CD4-positive, alpha-beta T cell treated with Interleukin-6 for 4 hours (primary cell): ENCODE data around the gene SPOPL.

Experiments used
- DNase-seq: peaks from one replicate; pipeline ENCODE4 v3.0.0-alpha.2; 2020; ENCODE audit warnings: mixed read lengths

Gene SPOPL

DNA sequence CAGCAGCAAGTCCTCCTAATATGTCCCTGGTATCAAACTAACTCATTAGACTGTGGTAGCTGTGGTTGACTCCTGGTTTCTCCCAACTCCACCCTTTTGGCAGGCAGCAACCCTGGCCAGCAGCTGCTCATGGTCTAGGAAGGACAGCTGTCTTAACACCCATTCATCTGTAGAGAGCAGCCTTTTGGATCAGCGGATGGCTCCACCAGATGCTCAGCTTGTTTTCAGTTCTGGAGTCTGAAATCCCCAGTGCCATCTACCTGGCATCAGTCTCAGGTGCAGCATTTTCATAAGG, 100.5 kb downstream of the SPOPL start:
- DNase-seq: no peak

DNA sequence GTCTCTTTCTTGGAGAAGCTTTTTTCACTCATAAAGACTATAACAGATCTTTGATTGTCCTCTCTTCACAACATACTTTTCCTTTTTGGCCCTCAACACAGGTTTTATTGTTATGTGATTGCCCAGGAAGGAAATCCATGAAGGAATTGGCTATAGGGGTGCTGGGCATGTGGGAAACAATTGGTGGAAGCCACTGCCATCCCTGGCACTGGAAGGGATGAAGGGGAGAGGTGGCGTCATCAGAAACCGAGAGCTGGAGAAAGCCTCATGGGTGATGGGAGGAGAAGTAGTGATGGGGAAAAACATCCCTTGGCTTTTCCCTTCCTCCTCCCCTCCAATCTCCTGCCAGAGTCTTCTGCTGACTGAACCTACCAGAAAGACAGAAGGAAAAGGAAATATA, 106.2 kb downstream of the SPOPL start:
- DNase-seq: no peak

GRCh38 chr2:138609446-138609845, 107.9 kb downstream of the SPOPL start:
- no peak for DNase-seq

- DNase-seq: no peak
Observed at GRCh38 chr2:138610201-138610953, 108.8 kb downstream of the SPOPL start.

- no peak for DNase-seq
Observed at GRCh38 chr2:138615257-138615656, 113.7 kb downstream of the SPOPL start.

DNA sequence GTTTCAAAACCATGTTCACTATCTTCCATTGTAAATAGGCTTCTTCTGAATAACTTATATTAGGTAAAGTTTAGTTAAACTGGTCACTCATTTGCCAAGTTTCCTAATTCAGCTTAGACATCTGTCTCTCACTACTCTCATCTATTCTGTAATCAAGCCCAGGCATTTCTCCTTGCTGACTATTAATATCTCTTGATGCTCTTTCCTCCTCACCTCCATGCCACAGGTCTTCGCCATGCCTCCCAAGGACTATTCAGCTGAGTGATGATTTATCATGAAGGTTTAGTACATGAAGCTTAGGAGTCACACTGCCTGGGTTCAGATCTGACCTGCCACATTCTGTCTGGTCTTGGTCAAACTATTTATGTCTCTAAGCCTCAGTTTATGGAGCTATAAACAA, 115.5 kb downstream of the SPOPL start:
- DNase-seq: no peak

- no peak for DNase-seq
Observed at GRCh38 chr2:138618971-138619370, 117.4 kb downstream of the SPOPL start.

DNA sequence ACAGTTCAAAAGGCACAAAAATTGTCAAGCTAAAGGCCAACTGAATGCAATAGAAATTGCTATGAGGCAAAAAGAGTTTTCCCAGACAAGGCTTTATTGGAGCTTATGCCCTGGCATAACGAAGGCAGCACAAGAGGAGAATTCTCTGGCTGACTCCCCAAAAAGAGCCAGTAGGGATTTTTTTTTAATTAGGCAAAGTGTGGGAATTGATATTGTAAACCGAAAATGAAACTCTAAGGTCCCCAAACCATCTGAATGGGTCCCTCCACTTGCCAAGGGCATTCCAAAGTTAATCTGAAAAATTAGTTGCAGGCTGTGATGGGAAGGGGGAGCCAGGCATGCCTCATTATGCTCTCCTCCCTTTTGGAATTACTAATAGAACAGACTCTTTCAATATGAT, 118.9 kb downstream of the SPOPL start:
- DNase-seq: no peak

GRCh38 chr2:138621139-138621538, 119.6 kb downstream of the SPOPL start:
- no peak for DNase-seq

- no peak for DNase-seq
Observed at GRCh38 chr2:138622613-138623012, 121.0 kb downstream of the SPOPL start.
